NCI-H2196 (cell line): ENCODE data around the gene FARS2.
"Not testable (repeated sequence)": the region's sequence is repeated elsewhere in the genome, so short reads cannot be mapped to it uniquely, and the experiment has no call there.

Experiments
- DNase-seq: peaks from one replicate; lab custom pipeline; 2025; ENCODE audit not compliant: unreplicated experiment; lab: John Stamatoyannopoulos, UW

The FARS2 gene

DNA sequence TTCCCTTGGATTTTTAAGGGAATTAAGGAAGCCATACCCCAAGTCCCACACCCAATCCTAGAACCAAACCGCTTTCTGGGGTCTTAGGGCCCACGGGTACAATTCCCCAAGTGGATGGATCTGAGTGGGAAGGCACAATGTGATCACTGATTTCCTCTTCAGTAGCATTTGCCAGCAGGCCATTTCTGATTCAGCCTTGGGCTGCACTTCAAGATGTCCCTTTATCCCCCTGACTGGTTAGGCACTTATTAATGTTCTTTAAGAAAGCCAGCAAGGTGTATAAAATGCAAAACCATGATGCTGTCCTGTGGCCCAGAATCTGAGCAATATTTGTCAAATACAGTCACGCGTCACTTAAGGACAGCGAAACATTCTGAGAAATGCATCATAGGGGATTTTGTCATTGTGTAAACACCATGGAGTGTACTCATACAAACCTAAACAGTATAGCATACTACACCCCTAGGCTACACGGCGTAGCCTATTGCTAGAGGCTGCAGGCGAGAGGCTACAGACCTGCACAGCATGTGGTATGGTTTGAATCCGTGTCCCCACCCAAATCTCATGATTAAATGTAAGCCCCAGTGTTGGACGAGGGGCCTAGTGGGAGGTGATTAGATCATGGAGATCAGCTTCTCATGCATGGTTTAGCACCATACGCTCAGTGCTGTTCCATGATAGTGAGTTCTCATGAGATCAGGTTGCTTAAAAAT is 511.3 kb downstream of the FARS2 start:
- no peak for DNase-seq

DNA sequence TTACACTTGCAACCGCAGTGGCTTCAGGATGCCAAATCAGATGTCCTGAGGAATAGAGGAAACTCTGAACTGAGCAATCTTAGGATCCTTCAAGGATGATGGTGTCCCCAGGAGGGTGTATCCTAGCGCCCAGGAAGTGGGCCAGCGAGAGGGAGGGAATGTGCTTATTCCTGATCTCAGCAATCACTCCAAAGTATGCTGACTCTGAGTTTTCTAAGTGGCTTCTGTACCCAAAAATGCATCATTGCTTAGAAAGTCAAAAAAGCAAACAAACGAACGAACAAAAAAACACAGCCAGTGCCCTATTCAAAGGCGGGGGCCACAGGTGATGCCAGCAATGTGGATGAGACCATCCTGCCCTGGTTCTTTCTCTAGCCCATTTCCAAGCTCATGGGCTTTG is 514.8 kb downstream of the FARS2 start:
- no peak for DNase-seq

DNA sequence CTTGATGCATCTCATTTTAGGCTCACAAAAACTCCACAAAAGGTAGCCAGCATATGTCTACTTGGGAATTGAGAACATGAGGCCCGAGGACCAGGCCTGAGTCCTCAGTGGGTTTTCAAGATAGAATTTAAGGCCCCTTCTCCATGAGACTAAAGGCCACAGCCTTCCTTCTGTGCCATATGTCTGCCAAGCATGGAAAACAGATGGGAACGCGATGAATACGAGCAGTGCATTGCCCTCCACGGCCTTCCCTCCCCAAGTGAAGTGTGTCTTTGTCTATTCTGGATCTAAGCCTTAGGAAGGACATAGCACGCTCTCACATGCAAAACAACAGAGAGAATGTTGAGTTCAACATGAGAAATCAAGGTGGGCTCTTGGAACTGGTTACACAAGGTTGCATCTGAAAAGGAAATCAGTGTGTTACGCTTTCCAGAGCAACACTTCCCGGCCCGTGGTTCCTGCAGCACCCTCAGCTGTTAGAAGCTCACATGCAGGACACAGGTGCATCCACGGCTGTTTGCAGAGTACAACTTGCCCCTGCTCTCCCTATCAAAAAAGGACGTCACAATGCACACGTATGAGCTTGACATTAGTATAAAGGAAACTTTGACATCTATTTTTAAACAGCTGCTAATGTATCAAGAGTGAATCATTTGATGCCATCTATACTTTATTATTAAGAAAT is 515.5 kb downstream of the FARS2 start:
- no peak for DNase-seq

DNA sequence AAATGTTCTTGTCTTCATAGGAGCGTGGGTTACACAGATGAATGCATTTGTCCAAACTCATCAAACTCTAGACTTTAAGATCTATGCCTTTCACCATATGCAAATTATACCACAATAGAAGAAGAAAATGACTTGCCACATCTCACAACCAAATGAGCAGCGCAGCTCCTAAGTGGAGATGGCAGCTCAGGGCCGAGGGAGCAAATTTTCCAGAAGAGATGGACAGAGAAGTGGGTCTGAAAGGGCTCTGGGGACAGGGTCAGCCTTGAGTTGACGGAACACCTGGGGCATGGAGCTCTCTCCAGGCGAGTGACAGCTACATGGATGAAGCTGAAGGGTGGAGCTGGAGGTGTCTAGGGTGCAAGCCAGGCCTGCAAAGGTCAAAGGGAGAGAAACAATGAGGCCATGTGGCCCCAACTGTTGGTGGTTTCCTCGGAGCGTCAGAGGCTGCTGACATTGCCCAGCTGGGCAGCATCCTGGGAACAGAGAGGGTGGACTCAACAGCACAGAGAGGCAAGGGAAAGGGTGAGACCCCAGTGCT is 517.1 kb downstream of the FARS2 start:
- no peak for DNase-seq

DNA sequence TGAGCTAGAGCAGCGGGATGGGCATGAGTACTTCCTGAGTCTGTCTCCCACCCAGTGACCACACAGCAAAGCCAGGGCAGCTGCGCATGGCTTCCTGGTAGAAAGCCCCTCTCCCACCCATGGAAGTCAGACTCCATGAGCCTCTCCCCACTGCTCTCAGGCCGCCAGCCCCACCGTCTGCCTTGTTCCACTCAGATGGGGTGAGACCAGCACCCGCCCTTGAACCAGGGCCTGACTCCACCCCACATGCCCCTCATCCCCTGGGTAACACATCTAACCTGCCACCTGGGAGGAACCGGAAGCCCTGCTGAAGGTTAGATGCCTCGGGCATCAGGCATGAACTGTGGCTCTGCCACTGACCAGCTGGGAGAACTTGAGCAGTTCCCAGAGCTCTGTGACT is 517.6 kb downstream of the FARS2 start:
- no peak for DNase-seq

DNA sequence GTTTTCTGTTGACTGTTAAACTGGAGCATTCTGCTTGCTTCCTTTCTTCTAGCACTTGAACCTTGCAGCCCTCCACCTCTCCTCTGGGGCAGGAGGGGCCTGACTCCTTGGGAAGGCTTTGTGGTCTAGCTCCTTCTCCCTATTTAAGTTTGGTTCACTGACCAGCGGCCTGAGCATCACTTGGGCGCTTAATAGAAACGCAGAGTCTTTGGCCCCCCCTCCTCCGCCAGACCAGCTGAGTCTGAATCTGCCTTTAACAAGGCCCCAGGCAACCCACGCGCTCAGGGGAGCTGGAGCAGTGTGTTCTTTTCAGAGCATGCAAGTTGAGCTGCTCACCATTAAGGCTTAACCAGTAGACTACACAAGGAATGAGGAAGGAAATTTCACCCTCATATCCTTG is 519.7 kb downstream of the FARS2 start:
- DNase-seq = no peak

DNA sequence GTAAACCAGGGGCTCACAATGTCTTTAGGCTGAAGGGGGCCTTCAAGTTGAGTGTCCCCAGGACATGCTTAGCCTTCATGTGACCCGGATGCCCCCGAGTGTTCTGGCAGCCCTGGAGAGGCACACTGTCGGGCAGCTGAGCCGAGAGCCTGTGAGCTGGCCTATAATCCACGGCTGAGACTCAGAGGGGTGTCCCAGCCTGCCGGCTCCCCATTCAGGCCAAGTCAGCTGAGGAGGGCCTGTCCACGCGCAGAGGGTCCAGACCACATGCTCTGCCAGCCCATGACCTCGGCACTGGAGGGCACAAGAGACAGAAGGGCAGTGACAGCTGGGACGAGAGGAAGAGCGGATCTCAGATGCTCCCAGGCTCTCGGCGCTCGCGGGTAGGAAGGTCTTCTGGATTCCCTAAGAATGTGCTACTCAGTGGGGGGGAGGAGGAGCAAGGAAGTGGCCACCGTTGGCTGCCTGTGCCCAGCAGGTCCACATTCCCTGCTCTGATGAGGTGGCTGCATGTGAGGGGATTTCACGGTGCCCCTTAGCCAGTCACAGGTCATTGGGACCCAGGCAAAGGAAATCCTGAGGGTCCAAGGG is 520.7 kb downstream of the FARS2 start:
- DNase-seq = no peak

DNA sequence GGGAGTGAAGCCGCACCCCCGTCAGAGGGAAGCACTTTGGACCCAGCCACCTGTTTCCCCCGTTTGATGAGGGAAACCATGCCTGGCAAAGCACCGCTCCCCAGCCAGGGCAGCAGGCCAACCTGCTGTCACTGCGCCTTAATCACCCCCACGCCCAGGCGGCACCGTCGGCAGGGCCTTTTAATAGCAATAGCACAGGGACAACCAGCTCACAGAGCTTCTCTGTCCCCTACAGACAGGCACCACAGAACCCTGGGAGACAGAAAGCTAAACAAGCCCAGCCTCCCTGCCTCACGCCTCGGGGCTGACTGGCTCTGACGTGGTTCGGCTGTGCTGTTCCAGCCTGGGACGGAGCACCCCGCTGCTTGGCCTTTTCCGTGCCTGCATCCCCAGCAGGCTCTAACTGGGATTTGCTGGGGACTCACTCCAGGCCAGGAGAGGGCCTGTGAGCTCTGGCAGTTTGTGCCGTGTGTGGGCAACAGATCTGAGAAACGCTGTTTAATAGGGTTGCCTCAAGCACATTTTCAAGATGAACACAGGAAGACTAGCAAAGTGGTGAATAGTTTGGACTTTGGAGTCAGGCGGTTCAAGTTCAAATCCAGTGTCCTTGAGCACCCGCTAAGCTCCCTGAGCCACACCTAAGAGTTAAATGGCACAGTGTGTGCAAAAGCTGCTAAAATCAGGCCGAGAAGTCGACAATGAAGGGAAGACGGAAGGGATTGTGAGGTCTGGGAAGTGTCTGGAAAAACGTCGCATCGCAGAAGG is 521.7 kb downstream of the FARS2 start:
- no peak for DNase-seq

DNA sequence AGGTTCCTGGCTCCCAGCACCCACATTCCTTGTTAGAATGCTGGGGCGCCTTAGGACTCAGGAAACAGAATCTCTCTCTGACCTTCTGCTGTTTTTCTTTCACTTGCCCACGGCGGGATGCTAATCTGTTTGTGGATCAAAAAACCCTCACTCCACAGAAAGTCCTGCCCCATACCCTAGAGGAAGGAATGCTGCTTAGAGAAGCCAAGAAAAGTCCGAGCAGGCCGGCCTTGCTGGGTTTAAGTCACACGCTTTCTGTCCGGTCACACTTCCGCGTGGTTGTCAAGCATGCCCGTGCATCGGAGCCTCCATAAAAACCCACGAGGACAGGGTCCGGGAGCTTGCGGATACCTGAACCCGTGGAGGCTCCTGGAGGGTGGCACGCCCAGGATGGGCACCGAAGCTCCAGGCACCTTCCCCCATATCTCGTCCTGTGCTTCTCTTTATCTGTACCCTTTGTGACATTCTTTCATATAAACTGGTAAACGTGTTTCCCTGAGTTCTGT is 522.3 kb downstream of the FARS2 start:
- DNase-seq = no peak

DNA sequence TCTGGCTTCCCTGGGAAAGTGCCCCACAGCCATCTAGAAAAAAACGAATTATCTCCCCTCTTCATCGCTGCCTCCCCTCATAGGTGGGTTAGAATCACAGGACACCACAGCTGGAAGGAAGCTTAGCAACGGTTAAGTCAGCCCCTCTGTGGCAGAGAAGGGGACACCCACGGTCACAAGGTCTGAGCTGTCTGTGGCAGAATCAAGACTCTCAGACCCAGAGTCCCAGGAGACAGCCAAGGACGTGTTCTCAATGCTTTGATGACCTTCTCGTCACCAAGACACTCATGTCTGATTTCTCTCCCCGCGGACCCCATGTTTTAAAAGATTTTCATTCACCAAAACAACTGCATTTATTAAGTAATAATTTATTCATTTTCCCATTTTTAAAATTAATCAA is 523.9 kb downstream of the FARS2 start:
- DNase-seq = no peak

DNA sequence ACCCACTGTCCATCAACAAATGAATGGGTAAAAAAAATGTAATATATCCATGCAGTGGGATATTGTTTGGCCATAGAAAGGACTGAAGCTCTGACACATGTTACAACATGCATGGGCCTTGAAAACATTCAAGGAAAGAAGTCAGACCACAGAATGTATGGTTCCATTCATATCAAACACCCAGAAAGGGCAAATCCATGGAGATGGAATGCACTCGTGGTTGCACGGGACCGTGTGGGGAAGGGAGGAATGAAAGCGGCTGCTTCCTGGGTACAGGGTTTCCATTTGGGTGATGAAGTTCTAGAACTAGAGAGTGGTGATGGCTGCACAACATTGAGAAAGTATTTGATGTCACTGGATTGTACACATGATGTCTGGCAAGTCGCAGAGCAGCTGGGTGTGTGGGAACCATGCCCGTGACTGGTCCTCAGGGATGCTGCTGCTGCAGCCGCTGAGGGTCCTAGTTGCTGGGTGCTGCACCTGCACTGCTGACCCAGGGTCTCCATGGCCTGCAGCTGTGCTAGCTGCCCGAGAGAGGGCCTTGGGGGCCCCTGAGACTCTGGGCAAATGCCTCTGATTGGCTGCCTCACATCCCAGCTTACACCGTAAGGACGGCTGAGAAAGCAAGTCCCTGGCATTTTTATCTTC is 525.1 kb downstream of the FARS2 start:
- DNase-seq = no peak

DNA sequence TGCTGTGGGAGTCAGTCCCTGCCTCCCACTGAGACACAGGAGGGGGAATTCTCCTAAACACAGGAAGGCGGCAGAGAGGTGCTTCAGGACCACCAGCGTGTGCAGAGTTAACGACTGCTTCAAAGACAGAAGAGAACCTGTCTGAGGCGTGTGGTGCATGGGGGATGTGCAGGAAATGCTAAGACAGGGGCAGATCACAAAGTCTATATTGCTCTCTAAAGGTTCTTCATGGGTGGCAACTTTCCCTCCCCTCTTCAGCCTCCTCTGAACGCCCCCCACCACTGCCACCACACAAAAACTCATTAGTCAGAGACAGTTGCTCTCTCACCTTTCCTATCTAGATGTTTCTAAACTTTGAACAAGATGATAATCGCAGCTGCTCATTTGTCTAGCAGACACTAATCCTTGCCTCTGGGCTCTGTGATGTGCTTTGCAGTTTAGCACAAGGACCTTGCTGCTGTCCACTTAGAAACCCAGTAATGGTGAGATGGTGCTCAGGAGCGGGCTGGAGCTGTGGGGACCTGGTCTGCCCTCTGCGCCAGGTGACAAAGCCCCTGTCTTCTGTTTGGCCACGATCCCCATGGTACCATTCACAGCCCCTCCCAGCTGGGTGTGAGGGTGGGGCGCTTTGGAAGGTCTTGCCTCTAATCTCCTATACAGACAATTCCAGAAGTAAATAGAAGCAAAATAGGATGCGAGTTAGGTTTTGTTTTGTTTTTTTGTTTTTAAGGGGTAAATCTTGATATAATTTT is 525.8 kb downstream of the FARS2 start:
- DNase-seq = no peak

DNA sequence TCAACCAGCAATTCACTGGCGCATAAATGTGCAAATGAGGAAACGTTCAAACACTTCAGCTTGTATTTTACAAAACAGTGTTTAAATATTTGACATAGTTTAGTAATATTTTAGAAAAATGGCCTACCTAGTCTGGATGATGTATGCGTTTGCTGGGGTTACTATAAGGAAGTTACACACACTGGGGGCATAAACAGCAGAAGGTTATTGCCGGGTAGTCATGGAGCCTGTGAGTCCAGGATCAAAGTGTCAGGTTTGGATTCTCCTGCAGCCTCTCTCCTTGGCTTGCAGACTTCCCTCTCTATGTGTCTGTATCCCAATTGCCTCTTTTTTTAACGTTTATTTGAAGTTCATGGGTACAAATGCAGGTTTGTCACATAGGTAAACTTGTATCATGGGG is 528.1 kb downstream of the FARS2 start:
- not testable (repeated sequence) for DNase-seq

DNA sequence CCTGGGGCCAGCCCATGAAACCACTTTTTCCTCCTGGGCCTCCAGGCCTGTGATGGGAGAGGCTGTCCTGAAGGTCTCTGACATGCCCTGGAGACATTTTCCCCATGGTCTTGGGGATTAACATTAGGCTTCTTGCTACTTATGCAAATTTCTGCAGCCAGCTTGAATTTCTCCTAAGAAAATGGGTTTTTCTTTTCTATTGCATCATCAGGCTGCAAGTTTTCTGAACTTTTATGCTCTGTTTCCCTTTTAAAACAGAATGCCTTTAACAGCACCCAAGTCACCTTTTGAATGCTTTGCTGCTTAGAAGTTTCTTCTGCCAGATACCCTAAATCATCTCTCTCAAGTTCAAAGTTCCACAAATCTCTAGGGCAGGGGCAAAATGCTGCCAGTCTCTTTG is 535.2 kb downstream of the FARS2 start:
- not testable (repeated sequence) for DNase-seq

DNA sequence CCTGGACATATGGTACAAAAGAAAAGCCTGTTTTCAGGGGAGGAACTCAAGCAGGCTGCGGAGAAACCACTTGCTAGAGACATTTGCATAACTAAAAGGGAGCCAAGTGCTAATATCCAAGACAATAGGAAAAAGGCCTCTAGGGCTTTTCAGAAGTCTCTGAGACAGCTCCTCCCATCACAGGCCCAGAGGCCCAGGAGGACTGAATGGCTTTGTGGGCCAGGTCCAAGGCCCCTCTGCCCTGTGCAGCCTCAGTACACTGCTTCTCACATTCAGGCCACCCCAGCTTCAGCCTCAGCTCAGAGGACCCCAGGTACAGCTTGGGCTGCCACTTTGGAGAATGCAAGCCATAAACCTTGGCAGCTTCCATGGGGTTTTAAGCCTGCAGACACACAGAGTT is 545.1 kb downstream of the FARS2 start:
- not testable (repeated sequence) for DNase-seq

DNA sequence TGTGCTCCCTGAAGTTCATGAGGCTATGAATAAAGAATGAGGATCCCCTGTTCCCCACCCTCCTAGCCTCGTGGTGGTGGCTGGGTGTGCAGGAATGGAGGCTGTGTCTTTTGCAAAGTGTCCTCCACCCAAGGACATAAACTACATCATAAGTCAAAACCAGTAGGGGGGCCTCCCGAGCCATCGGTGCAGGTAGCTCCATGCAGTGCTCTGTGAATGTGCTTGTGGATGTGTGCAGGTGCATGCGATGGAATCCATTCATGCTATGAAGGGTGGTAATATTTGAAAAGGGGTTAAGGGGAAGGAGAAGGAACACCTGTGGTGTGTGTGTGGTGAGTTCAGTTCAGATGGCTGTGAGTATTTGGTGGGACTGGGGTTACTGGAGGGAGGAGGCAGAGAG is 548.1 kb downstream of the FARS2 start:
- no peak for DNase-seq

DNA sequence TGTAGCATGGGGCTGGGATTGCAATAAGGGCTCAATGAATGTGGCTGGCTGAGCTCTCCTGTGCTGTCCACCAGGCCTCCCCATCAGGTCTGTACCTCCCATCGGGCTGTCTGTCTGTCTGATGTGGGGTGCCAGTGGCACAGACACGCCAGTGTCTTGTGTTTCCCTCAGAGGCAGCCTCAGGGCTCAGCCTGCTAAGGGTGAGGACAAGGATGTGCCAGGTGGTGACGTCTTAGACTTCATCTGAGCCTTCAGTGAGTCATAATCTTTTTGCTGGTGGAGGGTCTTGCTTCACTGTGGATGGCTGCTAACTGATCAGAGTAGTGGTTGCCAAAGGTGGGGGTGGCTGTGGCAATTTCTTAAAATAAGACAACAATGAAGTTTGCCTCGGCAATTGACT is 550.7 kb downstream of the FARS2 start:
- no peak for DNase-seq

DNA sequence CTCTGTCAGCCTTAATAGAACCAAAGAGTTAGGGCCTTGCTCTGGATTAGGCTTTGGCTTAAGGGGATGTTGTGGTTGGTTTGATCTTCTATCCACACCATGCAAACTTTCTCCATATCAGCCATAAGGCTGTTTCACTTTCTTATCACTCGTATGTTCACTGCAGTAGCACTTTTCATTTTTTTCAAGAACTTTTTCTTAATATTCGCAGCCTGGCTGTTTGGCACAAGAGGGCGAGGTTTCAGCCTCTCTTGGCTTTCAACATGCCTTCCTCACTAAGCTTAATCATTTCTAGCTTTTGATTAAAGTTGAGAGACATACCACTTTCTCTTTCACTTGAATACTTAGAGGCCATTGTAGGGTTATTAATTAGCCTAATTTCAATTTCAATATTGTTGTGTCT is 552.3 kb downstream of the FARS2 start:
- no peak for DNase-seq

DNA sequence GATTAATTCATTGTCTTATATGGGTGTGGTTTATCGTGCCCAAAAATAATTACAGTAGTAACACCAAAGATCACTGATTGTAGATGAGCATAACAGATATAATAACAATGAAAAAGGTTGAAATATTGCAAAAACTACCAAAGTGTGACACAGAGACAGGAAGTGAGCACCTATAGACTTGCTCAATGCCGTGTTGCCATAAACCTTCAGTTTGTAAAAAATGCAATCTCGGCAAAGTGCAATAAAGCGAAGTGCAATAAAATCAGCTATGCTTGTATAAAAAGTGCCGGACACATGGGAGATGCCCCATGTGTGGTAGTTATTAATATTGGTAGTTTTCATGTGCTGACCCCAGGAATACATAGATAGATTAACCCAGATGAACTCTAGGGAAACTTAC is 552.8 kb downstream of the FARS2 start:
- DNase-seq = no peak

DNA sequence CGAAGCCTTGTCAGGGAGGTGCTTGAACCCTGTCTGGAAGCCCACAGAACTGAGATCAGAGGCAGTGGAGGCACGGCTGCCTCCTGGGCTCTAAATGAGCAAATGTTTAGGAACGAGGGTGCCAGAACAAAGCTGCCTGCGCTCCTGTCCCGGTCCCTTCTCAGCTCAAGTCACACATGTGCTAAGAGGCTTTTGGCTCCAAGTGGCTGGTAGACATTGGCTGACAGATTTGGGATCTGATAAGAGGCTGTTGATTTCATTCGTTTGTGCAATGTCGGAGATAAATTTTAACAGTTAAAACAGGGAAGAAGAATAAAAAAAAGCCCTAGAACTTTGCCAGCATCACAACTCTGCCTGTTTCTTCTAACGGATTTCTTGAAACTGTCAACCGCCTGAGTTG is 553.6 kb downstream of the FARS2 start:
- no peak for DNase-seq
